ENCODE measurements around the gene NELL1. TPM values are rescaled to one million over a fixed set of nuclear protein-coding genes. Genes with fewer than 3 reads are reported as not detected.
A peak's percentile ranks its signal among the peaks of the same experiment; 100 is the strongest.
"Not testable (repeated sequence)": the region's sequence is repeated elsewhere in the genome, so short reads cannot be mapped to it uniquely, and the experiment has no call there.

NELL1 gene
- total RNA-seq, 2 donors from 2014 or later: not detected

DNA sequence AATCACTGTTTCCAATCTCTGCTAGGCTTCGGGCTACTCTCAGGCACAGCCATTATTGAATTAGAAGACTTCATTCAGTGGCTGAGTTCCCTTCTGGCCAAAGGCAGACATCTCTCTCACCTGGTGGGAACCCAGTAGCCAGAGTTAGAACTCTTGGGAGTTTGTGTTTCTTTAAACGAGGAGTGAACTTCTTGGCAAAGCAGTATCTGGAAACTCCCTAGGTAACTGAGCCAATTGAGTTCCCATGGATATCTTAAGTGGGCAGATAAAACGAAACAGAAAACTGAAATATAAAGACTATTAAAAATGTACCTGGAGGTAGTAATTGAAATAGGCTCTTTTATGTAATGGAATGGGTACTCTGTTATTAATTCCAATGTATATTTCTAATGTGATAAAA, 125.6 kb downstream of the NELL1 start:
- Mint-ChIP-seq H3K9me3 (peaks cover 6 to 13% of the 10 kb centered on the region in 2 donors), H3K36me3 (no peaks in the 10 kb centered on the region), H3K27ac (no peak overlapping the region)
- DNase-seq (ENCODE audit: low spot score in 2 of 2) (no peak), ATAC-seq (no peak)

DNA sequence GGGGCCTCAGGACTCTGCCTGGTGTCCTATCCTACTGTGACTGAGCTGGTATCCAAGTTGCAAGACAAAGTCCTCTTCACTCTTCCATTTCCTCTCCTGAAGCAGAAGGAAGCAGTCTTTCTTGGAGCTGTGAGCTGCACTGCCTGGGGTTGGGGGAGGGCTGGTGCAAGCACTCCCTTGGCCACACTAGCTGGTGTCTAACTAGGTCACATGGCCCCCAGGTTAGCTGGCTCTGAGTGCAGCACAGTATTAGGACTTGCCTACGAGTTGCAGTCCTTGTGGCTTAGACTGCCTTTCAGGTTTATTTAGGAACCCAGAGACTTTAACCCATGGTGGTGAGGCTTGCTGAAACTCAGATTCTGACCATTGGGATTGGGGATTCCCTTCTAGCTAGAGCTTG, 138.9 kb downstream of the NELL1 start:
- Mint-ChIP-seq H3K9me3 (peaks cover 7 to 43% of the 10 kb centered on the region in 2 donors), H3K27ac (peak overlapping the region in 1 of 2 donors; percentile 44), H3K36me3 (peaks cover 0 to 15% of the 10 kb centered on the region in 2 donors)
- DNase-seq (ENCODE audit: low spot score in 2 of 2): no peak
- ATAC-seq: no peak

GRCh38 chr11:20821046-20821445, 151.7 kb downstream of the NELL1 start:
- Mint-ChIP-seq H3K9me3 (peaks cover 20 to 22% of the 10 kb centered on the region in 2 donors), H3K27ac (peak overlapping the region in 1 of 2 donors; percentile 2), H3K36me3 (no peaks in the 10 kb centered on the region)
- DNase-seq (ENCODE audit: low spot score in 2 of 2): no peak
- ATAC-seq: no peak

GRCh38 chr11:20821470-20821869, 152.1 kb downstream of the NELL1 start:
- no peak for DNase-seq (ENCODE audit: low spot score in 2 of 2)
- ATAC-seq: no peak
- H3K27ac Mint-ChIP-seq: no peak overlapping the region
- peaks cover 16 to 23% of the 10 kb centered on the region in 2 donors for H3K9me3 Mint-ChIP-seq
- no peaks in the 10 kb centered on the region for H3K36me3 Mint-ChIP-seq

DNA sequence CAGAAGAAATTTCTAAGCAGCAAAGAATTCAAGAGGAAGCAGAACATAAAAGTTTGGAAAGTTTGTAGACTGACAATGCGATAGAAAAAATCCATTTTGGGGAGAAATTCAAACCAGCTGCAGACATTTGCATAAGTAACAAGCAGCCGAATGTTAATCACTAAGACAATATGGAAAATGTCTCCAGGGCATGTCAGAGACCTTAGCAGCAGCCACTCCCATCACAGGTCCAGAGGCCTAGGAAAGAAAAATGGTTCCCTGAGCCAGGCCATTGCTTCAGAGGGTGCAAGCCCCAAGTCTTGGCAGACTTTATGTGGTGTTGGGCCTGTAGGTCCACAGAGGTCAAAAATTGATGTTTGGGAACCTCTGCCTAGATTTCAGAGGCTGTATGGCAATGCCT, 155.4 kb downstream of the NELL1 start:
- Mint-ChIP-seq H3K36me3 (no peaks in the 10 kb centered on the region), H3K27ac (no peak overlapping the region), H3K9me3 (peaks cover 9 to 17% of the 10 kb centered on the region in 2 donors)
- DNase-seq (ENCODE audit: low spot score in 2 of 2): no peak
- no peak for ATAC-seq

- Mint-ChIP-seq H3K9me3 (no peaks in the 10 kb centered on the region), H3K36me3 (no peaks in the 10 kb centered on the region), H3K27ac (no peak overlapping the region)
- DNase-seq (ENCODE audit: low spot score in 2 of 2): no peak
- ATAC-seq: no peak
These were observed 166.2 kb downstream of the NELL1 start for GRCh38 chr11:20835561-20835960.

- DNase-seq (ENCODE audit: low spot score in 2 of 2) (no peak), ATAC-seq (no peak)
- Mint-ChIP-seq H3K27ac (no peak overlapping the region), H3K36me3 (no peaks in the 10 kb centered on the region), H3K9me3 (peaks cover 0 to 3% of the 10 kb centered on the region in 2 donors)
These were observed 169.8 kb downstream of the NELL1 start for GRCh38 chr11:20839231-20839630.

DNA sequence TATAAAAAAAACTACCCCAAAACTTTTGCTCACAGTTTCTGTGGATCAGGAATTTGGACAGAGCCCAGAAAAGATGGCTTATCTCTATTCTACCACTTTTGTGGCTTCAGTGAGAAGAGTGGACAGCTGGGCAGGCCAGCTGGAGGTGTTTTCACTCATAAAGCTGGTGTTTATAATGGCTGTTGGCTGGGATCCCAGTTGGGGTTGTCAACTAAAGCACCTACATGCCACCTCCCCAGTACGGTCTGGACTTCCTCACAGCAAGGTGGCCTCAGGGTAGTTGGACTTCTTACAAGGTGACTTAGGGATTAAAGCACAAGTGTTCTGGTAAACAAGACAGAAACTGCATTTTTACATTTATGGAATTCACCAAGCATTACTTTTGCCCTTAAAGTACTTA, 171.0 kb downstream of the NELL1 start:
- Mint-ChIP-seq H3K27ac (no peak overlapping the region), H3K36me3 (no peaks in the 10 kb centered on the region), H3K9me3 (peaks cover 0 to 3% of the 10 kb centered on the region in 2 donors)
- no peak for ATAC-seq
- no peak for DNase-seq (ENCODE audit: low spot score in 2 of 2)

DNA sequence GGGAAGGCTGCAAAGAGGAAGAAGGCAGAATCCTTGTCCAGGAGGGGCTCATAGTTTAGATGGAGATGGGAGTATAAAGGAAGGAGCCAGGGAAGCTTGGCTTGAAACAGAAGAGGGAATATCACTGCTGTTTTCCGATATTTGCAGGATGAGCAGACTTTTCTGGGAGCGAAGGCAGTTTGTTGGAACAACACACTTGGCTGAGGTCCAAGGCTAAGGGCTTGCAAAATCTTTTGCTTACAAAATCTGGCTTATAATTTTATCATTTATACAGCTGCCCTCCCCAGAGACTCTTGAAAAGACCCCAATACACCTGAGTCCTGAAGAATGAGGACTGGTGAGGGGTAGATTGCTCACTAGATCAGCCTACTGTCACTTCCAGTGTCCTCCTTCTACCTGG, 174.8 kb downstream of the NELL1 start:
- no peak for DNase-seq (ENCODE audit: low spot score in 2 of 2)
- H3K36me3 Mint-ChIP-seq: no peaks in the 10 kb centered on the region
- ATAC-seq: no peak
- no peak overlapping the region for H3K27ac Mint-ChIP-seq
- peaks cover 0 to 7% of the 10 kb centered on the region in 2 donors for H3K9me3 Mint-ChIP-seq

DNA sequence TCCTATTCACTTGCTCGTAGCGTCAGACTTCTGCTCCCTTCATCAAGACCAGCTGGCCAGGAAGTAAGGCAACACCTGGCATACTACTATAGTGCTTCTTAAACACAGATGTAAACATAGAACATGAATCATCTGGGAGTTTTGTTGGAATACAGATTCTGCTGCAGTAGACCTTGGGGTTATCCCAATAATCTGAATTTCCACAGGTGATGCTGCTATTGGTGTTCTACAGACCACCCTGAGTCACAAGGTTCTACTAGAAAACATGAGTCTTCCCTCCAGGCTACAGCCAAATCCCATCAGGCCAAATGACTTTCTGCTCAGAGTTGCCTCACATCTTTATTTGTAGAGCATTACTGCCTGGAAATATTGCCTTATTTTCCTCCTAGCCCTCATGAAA, 175.2 kb downstream of the NELL1 start:
- ATAC-seq: no peak
- no peaks in the 10 kb centered on the region for H3K36me3 Mint-ChIP-seq
- DNase-seq (ENCODE audit: low spot score in 2 of 2): no peak
- no peak overlapping the region for H3K27ac Mint-ChIP-seq
- peaks cover 0 to 7% of the 10 kb centered on the region in 2 donors for H3K9me3 Mint-ChIP-seq

GRCh38 chr11:20854215-20854955, 185.0 kb downstream of the NELL1 start:
- Mint-ChIP-seq H3K36me3 (no peaks in the 10 kb centered on the region), H3K27ac (no peak overlapping the region), H3K9me3 (peaks cover 9% of the 10 kb centered on the region in 2 donors)
- ATAC-seq: no peak
- no peak for DNase-seq (ENCODE audit: low spot score in 2 of 2)

GRCh38 chr11:20861322-20861721, 191.9 kb downstream of the NELL1 start:
- Mint-ChIP-seq H3K27ac (no peak overlapping the region), H3K36me3 (no peaks in the 10 kb centered on the region)

GRCh38 chr11:20862263-20862662, 192.9 kb downstream of the NELL1 start:
- not testable (repeated sequence) for H3K36me3 Mint-ChIP-seq; DNase-seq (ENCODE audit: low spot score in 2 of 2); H3K27ac Mint-ChIP-seq
- H3K9me3 Mint-ChIP-seq: peaks cover 4 to 10% of the 10 kb centered on the region in 2 donors
- peak; percentile 55 to 62 for ATAC-seq

More at GRCh38 chr11:20861322-20861721, 191.9 kb downstream of the NELL1 start:
- ATAC-seq: no peak
- DNase-seq (ENCODE audit: low spot score in 2 of 2): no peak
- peaks cover 4 to 11% of the 10 kb centered on the region in 2 donors for H3K9me3 Mint-ChIP-seq

DNA sequence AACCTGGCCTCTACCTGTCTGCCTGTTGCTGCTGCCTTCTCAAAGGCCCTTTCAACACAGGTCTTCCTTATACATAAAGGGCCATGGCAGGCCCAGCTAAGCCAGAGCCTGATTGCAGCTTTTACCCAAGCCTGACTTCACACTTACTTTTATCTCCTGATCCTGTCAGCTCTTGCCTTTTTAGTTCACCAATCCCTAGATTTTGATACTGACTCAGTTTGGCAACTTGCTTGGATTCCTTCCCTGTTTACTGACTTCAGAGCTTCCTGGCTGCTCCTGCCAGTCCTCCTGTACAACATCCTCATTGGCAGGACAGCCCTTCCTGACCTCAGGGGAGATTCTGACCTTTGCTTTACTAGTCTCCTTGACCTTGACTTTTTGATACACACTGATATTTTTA, 195.2 kb downstream of the NELL1 start:
- DNase-seq (ENCODE audit: low spot score in 2 of 2) (no peak), ATAC-seq (no peak)
- Mint-ChIP-seq H3K36me3 (no peaks in the 10 kb centered on the region), H3K27ac (no peak overlapping the region), H3K9me3 (peaks cover 4 to 13% of the 10 kb centered on the region in 2 donors)

DNA sequence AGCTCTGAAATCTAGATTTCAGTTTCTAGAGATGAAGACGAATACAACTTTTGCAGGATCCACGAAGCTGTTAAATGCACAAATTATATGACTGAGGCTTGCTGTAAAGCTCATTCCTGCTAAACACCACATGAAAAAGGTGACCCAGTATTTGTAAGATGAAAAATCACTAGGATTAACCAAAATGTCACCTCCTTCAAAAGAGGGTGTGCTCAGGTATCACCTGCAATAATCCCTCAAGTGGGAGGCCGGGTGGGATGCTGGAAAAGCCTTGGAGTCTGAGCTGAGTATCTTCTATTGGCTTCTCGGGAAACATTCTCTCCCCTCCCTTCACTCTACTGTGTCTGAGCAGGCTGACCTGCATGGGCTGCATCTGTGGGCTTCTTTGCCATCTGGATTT, 195.8 kb downstream of the NELL1 start:
- H3K36me3 Mint-ChIP-seq: no peaks in the 10 kb centered on the region
- ATAC-seq (no peak), DNase-seq (ENCODE audit: low spot score in 2 of 2) (no peak)
- H3K27ac Mint-ChIP-seq: no peak overlapping the region
- peaks cover 4 to 13% of the 10 kb centered on the region in 2 donors for H3K9me3 Mint-ChIP-seq

GRCh38 chr11:20869123-20869522, 199.7 kb downstream of the NELL1 start:
- Mint-ChIP-seq H3K36me3 (no peaks in the 10 kb centered on the region), H3K9me3 (peaks cover 4 to 13% of the 10 kb centered on the region in 2 donors), H3K27ac (no peak overlapping the region)
- no peak for DNase-seq (ENCODE audit: low spot score in 2 of 2)
- ATAC-seq: no peak

GRCh38 chr11:20873054-20873453, 203.7 kb downstream of the NELL1 start:
- no peak for DNase-seq (ENCODE audit: low spot score in 2 of 2)
- H3K36me3 Mint-ChIP-seq: no peaks in the 10 kb centered on the region
- ATAC-seq: no peak
- H3K9me3 Mint-ChIP-seq: no peaks in the 10 kb centered on the region
- no peak overlapping the region for H3K27ac Mint-ChIP-seq

DNA sequence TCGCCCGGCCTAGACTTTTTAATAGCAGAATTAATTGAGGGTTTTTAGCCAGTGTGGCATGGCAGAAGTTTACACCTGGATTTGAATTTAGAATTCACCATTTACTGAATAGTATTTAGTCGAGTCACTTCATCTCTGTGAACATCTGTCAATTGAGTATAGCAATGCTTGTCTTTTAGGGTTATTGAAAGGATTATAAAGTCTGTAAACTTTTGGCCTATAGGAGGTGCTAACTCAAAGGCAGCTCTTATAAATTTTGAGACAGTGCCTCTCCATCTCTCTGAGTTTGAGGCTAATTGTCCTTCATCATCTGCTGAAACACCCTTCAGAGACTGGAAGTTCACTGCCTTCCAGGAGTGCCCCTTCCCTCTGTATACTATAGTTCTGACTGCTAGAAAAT, 205.0 kb downstream of the NELL1 start:
- H3K27ac Mint-ChIP-seq: no peak overlapping the region
- ATAC-seq: no peak
- peaks cover 3 to 9% of the 10 kb centered on the region in 2 donors for H3K9me3 Mint-ChIP-seq
- no peaks in the 10 kb centered on the region for H3K36me3 Mint-ChIP-seq
- DNase-seq (ENCODE audit: low spot score in 2 of 2): no peak

Measured in activated naive CD4-positive, alpha-beta T cell treated with anti-CD3 and anti-CD28 coated beads, Interleukin-2, amount 50 U/mL, for 72 hours (primary cell).